Left cardiac atrium (tissue), 4 donors: ENCODE measurements around the gene NKIRAS2. TPM values are rescaled to one million over a fixed set of nuclear protein-coding genes. Genes with fewer than 3 reads are reported as not detected.

ENCODE experiments used
- ATAC-seq, 2 donors: fragments of 200-7000 bp; cut with Tn5 transposase; one replicate each; pipeline ENCODE4 v1.9.1; 2020; ENCODE audit warnings: mild to moderate bottlenecking in 2 of 2, moderate library complexity in 2 of 2
- DNase-seq: peaks from one replicate; pipeline ENCODE4 v3.0.0-alpha.2; 2020
- intact Hi-C, 2 donors: fragments of 100-400 bp; cut with DNase I; formaldehyde crosslinking; loops; one replicate each; pipeline versions ENCODE4 v1.14.1 to v1.15.1; 2022 to 2023
- total RNA-seq, 2 donors: library from RNA; stranded (reverse); fragmentation: NEBNext Ultra II Directional; extraction: Animal tissue kit (Norgen Biotek cat#: 25700); gene quantifications; one replicate each; pipeline ENCODE4 v1.2.1, GENCODE V29; 2021
- donor health status: DM: no; HTN: yes; CAD: no.
- donor health status: DM: no; HTN: yes; CAD: no; lungs with severe emphysema.
- donor health status: DM: yes; HTN: yes; CAD: no.
- donor health status: Dilated cardiomyopathy.

The NKIRAS2 gene
- total RNA-seq, 2 donors from 2014 or later, result 35.3 to 45.9 TPM

GRCh38 chr17:42045719-42046118 lies 25.8 kb downstream of the NKIRAS2 start:
- ATAC-seq (no peak), DNase-seq (no peak)
- intact Hi-C loops, result no loop called here

GRCh38 chr17:42047343-42047742 lies 27.5 kb downstream of the NKIRAS2 start:
- intact Hi-C loops, result no loop called here
- DNase-seq, result no peak
- ATAC-seq, result no peak

GRCh38 chr17:42049834-42050392 lies 30.0 kb downstream of the NKIRAS2 start:
- intact Hi-C loops, result no loop called here
- ATAC-seq (peak; percentile 7 to 9), DNase-seq (no peak)

GRCh38 chr17:42050393-42051012 lies 30.6 kb downstream of the NKIRAS2 start, which contains the start of gene C17orf113:
Gene C17orf113, minus strand, starts transcription at chr17:42050601. Its CDS starts 7,225 bp downstream, at chr17:42043376.
- intact Hi-C loops, result no loop called here
- peak; percentile 77 to 86 for ATAC-seq
- DNase-seq, result peak; percentile 64

GRCh38 chr17:42051013-42051400 lies 31.1 kb downstream of the NKIRAS2 start:
- intact Hi-C loops, result no loop called here
- no peak for ATAC-seq
- no peak for DNase-seq

- DNase-seq (no peak), ATAC-seq (no peak)
- intact Hi-C loops, result no loop called here
Measured at GRCh38 chr17:42051645-42052044, 31.8 kb downstream of the NKIRAS2 start.

- intact Hi-C loops, result no loop called here
- DNase-seq (no peak), ATAC-seq (no peak)
Measured at GRCh38 chr17:42052346-42052877, 32.5 kb downstream of the NKIRAS2 start.

- ATAC-seq, result no peak
- intact Hi-C loops, result no loop called here
Measured at GRCh38 chr17:42053731-42054500, 34.0 kb downstream of the NKIRAS2 start.

GRCh38 chr17:42055027-42055426 lies 35.1 kb downstream of the NKIRAS2 start:
- intact Hi-C loops, result no loop called here
- ATAC-seq, result no peak

More at GRCh38 chr17:42053731-42054500, 34.0 kb downstream of the NKIRAS2 start:
- DNase-seq, result no peak

GRCh38 chr17:42055496-42055895 lies 35.6 kb downstream of the NKIRAS2 start:
- no peak for ATAC-seq
- intact Hi-C loops, result no loop called here
- no peak for DNase-seq

More at GRCh38 chr17:42055027-42055426, 35.1 kb downstream of the NKIRAS2 start:
- no peak for DNase-seq

- DNase-seq, result no peak
- intact Hi-C loops, result no loop called here
- ATAC-seq, result no peak
Measured at GRCh38 chr17:42056635-42057034, 36.7 kb downstream of the NKIRAS2 start.

- intact Hi-C loops, result no loop called here
- DNase-seq, result no peak
- ATAC-seq, result no peak
Measured at GRCh38 chr17:42058063-42058462, 38.2 kb downstream of the NKIRAS2 start.

GRCh38 chr17:42059815-42060214 lies 39.9 kb downstream of the NKIRAS2 start:
- no peak for ATAC-seq
- no peak for DNase-seq
- intact Hi-C loops, result loop anchor here in 1 of 2 donors (5.0 kb wide), 1 partner anchor 33 kb away; no protein-coding TSS in a partner anchor

GRCh38 chr17:42060231-42060630 lies 40.3 kb downstream of the NKIRAS2 start:
- no peak for ATAC-seq
- no peak for DNase-seq
- intact Hi-C loops, result loop anchor here in 1 of 2 donors (5.0 kb wide), 1 partner anchor 33 kb away; no protein-coding TSS in a partner anchor

GRCh38 chr17:42061646-42062487 lies 42.0 kb downstream of the NKIRAS2 start:
- ATAC-seq, result no peak
- intact Hi-C loops, result loop anchor here in 1 of 2 donors (5.0 kb wide), 1 partner anchor 35 kb away; no protein-coding TSS in a partner anchor
- no peak for DNase-seq

- ATAC-seq (no peak), DNase-seq (no peak)
- intact Hi-C loops, result loop anchor here in 1 of 2 donors (5.0 kb wide), 1 partner anchor 35 kb away; no protein-coding TSS in a partner anchor
Measured at GRCh38 chr17:42062681-42063080, 42.8 kb downstream of the NKIRAS2 start.

GRCh38 chr17:42065201-42065600 lies 45.3 kb downstream of the NKIRAS2 start:
- intact Hi-C loops, result loop anchor here in 1 of 2 donors (5.0 kb wide), 2 partner anchors 37 to 52 kb away; no protein-coding TSS in a partner anchor
- DNase-seq (no peak), ATAC-seq (no peak)

GRCh38 chr17:42067371-42068091 lies 47.6 kb downstream of the NKIRAS2 start:
- ATAC-seq (peak in 1 of 2 donors; percentile 34), DNase-seq (peak; percentile 51)
- intact Hi-C loops, result loop anchor here in 1 of 2 donors (5.0 kb wide), 2 partner anchors 35 to 50 kb away; no protein-coding TSS in a partner anchor
